Measurements from ENCODE around the gene SELENOP.
"Not testable (repeated sequence)": the region's sequence is repeated elsewhere in the genome, so short reads cannot be mapped to it uniquely, and the experiment has no call there.

Gene SELENOP

DNA sequence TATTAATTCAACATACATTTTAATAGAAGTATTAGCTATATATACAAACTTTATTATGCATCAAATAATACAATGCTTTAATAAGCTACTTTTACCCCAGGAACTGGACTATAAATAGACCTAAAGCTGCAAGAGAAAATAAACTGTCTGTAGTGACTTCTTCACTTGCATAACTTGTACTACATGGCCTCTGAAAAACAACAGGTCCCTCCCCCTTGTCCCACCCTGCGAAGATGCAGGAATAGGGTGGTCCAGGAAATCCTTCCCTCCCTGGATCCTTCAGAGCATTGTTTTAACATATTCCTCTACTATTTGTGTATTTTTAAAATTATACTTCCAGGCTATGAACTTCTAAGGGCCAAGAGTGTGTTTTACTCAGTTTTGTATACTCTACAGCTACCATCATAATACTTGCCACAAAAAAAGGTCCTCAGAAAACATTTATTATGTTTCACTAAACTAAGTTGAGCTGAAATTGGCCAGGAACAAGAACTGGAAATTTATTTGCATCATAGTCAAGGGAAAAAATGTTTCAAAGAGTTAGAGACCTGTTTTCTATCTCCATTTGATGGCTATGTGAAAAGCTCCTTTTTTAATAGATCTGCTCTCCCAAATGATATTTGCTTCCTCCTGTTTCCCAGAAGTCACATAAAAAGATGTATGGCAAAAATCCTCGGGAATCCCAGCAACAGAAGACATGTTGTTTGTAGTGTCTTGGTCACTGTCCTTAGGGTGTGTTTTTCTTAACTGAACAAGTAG is 15.2 kb upstream of the SELENOP start:
- DNase-seq (ENCODE audit: low read depth) = no peak

DNA sequence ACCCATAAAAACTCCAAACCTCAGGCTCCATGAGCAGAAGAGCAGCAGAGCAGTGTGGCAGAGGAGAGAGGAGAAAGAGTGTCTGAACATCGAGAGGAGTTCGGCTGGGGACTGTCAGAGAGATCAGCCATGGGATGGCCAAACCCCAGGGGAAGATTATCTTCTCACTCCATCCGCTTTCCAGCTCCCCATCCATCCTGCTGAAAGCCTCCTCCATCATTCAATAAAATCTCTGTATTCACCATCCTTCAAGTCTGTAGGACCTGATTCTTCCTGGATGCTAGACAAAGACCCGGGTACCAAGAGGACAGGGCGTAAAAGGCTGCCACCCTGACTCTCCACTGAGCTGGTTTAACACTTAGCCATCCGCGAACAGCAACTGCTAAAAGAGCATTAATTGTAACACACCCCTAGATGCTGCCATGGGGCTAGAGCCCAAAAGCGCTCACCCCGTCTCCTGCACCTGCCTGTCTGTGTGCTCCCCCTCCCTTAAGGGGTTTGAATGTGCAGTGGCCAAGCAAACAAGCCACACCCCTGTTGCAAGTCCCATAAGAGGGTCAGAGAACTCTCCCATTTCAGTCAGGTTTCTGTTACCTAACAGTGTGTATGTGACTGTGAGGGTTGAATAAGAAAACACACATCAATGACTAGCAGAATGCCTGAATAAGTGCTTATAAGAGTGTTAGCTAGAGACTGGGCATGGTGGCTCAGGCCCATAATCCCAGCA is 13.9 kb upstream of the SELENOP start:
- DNase-seq (ENCODE audit: low read depth) = no peak

DNA sequence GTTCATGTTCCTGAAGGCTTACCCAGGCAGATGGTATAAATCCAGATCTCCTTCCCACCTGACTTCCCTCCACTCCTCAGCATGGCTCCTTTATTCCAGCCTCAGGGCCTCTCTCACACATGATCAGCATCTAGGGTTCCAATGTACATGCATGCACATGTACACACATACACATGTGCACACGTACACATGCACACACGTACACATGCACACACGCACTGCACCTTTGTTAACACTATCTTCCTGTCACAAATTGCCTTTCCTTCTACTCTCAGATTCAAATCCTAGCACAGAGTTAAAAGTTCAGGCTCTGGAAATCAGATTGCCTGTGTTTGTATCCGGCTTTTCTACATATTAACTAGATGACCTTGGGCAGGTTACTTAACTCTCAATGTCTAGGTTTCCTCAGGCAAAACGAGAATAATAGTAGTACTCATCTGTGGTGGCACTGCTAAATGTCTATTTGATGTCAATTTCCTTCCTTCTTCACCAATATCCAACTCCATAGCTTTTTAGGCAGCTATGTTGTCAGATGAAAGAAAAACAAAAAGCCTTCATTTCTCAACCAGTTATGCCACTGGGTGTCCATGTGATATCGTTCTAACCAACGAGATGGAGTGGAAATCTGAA is 12.8 kb upstream of the SELENOP start:
- no peak for DNase-seq (ENCODE audit: low read depth)

DNA sequence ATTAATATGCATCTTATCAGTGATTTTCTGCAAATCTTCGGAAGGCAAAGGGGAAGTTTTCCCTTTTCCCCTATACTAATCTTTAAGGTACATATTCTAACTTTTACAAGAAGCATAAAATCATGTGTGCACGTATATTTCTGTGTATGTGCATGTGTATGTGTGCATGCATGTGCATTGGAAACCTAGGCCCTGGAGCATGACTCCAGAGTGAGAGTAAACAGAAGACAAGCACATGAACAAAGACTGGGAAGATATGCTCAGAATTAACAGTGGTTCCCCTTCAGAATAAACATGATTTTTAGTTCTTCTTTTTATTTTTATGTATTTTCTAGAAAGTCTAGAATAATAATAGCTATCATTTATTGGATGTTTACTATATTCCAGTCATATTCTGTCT is 10.9 kb upstream of the SELENOP start:
- no peak for DNase-seq (ENCODE audit: low read depth)

DNA sequence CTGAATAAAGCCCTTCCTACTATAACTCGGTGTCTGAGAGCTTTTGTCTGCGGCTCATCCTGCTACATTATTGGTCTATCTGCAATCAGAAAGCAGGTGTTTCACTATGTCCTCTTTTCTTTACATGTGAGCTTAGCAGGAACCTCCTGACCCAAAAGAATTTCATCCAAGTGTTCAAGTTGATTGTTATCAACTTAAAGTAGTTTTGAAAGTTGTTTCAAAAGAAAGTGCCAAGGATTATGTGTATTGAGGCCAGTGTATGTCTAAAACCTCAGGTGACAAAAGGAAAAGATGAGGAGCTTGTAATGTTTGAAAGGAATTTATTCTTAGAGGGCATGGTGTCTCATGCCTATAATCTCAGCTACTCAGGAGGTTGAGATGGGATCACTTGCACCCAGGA is 8.1 kb upstream of the SELENOP start:
- no peak for DNase-seq (ENCODE audit: low read depth)

DNA sequence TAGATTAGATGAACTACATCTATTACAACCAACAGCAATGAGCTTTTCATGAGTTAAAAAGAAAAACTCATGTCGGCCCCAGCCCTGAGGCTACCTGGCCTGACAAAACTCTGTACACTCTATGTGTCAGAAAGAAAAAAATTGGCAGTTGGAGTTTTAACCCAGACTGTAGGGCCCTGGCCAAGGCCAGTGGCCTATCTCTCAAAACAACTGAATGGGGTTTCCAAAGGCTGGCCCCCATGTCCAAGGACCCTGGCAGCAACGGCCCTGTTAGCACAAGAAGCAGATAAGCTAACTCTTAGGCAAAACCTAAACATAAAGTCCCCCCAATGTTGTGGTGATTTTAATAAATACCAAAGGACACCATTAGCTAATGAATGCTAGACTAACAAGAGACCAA is 4.9 kb upstream of the SELENOP start:
- DNase-seq (ENCODE audit: low read depth) = not testable (repeated sequence)

DNA sequence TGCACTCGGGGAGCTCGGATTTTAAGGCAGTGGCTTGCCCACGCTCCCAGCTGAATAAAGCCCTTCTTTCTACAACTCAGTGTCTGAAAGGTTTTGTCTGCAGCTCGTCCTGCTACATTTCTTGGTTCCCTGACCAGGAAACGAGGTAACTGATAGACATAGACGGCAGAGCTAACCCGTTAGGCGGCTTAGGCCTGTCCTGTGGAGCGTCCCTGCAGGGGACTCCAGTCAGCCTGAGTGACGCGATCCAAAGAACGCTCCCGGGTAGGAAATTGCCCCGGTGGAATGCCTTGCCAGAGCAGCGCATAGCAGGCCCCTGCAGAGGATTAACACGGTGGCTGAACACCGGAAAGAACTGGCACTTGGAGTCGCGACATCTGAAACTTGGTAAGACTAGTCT is 1.8 kb upstream of the SELENOP start:
- DNase-seq (ENCODE audit: low read depth) = no peak

DNA sequence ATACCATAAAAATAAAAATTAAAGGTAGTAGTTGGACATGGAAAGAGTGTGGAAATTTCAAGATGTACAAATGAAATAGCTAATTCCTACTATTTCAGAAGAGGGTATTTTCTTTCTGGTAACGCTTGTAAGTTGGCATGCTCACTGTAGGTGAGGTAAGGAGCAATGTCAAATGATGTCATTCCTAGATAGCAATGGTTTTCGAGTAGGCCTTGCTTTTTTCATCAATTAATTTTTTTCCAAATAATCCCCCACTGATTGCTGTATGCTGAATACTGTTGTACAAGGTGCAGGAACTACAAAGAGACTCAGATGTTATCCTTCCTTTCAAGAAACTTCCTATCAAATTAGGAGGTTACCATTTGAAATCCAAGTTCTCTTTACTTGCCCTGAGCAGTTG is 928 bp upstream of the SELENOP start:
- no peak for DNase-seq (ENCODE audit: low read depth)

DNA sequence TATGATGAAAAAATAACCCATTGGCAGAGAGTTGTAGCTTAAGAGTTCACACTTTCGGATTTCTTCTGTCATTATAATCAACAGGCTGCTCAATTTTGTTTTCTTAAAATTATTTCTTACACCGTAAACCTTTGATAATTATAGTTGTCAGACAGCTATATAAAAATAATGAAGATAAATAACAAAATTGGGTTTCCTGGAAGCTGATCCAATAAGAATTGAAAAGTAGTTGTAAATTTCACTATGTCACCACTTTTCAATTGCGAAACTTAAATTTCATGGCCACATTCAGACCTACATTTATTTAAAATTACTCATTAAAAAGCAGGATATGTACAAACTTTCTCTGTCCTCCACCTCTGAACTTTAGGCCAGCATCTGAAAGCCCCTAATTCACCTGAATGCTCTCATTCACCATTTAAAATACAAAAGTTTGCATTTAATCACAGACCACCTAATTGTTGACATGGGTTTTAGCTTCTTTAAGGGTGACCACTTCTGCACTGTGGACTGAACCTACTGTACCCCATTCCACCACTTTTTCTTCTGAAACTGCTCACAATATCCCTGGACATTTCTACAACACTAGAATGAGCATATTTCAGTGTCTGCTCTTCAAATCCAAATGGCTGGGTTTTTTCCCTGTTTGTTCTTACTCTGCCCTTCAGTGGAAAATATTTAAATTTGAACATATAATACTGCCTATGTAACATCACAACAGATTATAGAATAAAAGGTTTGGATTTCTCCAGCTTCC is 680 bp downstream of the SELENOP start:
- DNase-seq (ENCODE audit: low read depth) = no peak

DNA sequence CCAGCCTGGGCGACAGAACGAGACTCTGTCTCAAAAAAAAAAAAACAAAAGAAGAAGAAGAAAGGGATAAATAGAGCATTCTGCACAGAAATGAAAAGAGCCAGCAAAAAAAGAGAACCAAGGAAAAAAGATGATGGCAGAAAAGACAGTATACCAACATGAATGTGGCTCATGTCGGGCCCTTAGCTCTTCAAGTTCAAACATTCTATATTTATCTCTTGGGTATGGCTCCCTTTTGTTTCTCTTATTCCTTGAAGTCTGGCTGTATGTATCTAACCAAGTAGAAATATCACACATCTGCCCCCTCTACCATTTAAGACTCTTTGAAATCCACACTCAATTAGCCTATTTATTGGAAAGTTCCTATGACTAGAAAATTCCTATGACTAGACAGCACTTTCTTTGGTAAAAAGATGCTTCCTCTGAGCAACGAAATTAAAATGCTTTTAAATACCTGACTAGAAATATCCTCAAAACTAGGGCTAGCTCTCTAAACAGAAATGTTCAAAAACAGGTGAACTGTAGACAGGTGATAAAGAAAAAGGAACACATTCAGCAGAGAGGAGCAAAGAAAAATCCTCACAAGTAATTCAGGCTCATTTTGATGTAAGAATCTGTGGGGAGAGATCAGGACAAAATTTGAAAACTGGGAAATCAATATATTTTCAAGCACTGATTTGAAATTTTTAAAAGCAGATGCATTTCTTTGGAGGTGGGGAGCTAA is 2.6 kb downstream of the SELENOP start:
- no peak for DNase-seq (ENCODE audit: low read depth)

DNA sequence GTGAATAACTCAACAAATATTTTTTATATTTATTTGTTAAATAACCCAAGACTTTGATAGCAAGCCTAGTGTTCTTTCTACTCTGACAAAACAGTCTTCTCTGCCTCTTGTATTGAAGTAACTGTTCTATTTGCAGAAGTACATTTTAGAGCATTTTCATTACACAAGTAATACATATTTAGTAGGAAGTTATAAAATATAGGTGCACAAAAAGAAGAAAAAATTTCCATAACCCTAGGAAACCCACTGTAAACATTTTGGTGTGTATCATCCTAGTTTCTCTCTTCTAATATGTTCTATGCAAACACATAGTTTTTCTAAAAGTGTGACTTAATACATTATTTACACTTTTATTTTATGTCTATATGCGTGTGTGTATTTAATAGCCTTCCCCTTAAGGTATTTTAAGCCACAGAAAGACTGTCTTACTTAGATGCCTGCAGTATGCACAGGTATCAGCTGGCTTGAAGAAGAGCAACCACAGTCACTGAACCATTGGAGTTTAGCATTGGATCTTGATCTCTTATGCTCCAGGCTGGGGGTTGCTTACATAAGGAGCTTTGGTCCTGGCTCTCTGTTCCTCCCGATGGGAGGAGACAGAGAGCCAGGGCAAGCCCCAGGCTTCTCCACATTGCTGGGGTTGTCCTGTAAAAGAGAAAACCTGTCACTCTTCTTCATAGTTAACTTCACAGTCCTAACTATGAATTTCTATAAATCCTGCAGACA is 3.8 kb downstream of the SELENOP start:
- no peak for DNase-seq (ENCODE audit: low read depth)

DNA sequence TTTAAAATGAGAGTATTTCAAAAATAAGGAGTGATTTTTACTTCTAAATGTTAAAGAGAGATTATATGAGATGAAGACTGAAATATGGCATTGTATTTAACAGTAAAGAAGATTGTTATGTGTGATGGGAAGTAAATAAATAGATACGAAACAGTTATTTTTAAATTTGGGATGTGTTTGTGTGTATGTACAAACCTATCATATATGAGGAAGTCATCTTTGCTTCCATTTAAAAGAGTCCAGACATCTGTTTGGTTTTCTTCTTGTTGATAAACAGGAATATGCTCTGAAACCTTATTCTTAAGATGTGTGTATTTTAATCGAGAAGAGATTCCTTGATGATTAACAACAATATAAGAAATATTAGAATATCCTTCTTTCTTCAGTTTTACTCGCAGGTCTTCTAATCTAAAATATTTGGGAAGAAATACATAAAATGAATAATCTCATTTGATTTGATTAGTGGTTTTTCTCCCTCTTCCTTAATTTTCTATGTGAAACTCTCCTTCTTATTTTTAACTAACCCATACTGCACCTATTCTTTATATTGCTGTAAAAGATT is 4.9 kb downstream of the SELENOP start:
- DNase-seq (ENCODE audit: low read depth) = no peak

DNA sequence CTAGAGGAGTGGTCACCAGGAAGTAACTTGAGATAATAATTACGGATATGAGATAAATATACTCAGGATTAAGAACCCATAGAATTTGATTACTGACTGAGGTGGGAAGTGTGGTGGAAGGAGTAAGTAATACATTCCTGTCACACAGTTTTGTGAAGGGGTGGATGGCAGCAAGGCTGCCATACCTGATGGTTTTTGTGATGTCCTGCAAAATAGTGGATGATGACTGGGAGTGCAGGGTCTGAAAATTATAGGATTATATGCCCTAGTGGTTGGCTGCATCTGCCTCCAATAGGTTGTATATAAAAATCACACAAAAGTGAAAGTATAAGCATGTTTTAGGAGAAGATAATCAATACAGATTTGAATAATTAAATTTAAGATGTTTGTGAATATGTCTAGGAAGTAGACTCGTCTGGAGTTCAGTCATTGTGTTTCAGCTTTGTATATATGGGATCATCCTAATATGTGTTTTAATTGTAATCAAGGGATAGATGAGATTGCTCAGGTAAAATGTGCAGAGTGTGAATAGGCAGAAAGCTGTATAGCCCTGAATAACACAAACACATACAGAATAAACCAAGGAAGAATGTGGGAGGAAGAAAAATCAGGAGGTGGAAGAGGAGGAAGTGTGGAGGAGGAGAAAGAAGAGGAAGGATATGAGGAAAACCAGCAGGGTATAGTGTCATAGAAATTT is 5.5 kb downstream of the SELENOP start:
- DNase-seq (ENCODE audit: low read depth) = no peak

DNA sequence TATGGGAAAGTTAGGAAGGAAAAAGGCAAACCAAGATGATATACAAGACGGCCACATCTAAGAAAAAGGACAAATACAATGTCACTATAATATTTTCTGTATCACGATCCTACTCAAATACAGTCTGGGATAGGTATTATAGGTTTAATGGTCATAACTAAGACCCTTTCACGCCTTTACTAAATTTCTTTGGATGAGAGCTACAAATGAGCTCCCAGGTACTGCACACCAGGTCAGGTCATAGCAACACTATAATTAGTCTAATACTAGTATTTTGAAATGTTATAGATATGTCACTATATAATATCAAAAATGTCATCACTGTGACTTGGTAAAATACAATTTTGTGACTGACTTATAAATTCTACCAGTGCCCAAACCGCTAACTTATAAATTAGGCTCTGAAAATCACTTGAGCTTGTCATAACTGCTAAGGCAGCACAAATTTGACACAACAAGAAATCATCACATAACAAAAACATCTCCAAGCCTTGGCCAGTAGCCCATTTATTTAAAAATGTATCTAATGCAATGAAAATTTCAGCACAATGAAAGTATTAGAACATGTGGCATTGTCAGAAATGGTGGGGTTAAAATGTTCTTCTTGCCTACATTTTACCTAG is 6.9 kb downstream of the SELENOP start:
- DNase-seq (ENCODE audit: low read depth) = no peak

DNA sequence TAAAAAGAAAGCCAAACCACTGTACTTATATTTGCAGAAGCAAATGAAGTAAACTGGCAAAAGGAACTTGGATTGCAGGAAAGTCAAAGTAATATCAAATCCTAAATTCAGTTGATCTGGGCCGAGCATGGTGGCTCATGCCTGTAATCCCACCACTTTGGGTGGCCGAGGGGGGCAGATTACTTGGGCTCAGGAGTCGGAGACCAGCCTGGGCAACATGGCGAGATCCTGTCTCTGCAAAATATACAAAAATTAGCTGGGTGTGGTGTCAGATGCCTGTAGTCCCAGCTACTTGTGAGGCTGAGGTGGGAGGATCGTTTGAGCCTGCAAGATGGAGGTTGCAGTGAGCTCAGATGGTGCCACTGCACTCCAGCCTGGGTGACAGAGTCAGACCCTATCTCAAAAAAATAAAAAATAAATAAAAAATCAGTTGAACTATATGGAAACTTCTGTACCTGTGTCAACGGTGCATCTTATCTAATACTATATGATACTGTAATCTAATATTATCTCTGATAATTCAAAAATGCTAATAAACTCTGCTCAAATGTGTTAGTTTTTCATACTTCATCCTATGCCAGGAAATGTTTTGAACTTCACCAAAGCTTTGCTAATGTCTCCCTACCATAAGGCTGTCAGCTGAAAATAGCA is 10.1 kb downstream of the SELENOP start:
- DNase-seq (ENCODE audit: low read depth) = no peak

DNA sequence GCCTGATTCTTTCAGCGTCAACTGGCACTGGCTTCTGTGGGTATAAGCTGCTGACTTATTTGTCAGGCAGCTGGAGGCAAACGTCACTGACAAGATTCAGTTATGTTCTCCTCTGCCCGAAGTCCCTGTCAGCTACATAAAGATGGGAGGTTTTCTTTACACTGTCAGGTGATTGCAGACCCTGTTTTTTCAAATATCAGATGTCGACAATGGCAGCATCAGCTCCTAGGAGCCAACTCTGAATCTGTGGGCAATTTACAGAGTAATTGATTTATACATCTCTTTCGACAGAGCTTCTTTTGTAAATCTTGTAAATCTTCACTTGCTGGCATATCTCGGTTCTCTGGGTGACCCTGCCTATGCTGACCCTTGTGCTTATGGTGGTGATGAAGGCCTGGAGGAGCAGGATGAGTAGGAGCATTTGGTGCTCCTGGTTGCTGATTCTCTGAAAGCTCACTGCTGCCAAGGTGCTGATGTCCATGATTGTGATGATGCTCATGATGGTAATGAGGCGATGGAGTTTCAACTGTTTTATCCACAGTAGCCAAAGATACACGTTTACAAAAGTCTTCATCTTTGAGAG is 10.9 kb downstream of the SELENOP start:
- no peak for DNase-seq (ENCODE audit: low read depth)

DNA sequence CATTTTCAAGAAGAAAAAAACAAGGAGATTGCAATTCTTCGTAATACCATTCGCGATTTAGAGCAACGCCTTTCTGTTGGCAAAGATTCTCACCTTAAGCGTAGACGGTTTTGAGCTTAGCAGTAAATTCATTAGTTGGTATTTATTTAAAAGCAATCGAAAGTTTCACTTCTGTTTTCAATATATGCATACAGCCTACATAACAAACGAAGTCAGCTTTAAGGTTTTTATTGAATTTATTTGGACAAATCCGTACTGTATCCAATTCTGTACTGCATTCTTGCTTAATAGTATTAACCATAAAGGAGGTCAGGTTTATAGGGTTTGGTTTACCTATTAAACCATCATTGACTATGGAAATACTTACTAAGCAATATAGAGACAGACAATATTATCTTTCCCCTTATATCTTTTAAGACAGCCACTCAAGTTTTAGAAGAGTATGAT is 12.0 kb downstream of the SELENOP start:
- DNase-seq (ENCODE audit: low read depth) = no peak

DNA sequence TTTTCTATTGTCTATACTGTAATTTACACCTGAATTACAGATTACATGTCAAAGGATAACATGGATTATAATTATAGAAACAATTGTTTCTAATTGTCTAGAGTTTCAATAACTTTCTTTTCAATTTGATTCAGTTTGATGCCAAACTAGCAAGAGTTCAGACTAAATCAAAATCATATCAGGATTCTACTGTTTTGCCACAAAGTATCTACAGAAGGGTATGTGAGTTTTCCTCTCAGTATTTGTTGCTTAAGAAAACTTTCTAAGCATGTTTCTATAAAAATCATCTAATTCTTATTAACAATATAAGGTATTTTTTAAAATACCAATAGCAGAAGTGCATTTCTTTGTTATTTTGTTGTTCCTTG is 12.5 kb downstream of the SELENOP start:
- DNase-seq (ENCODE audit: low read depth) = no peak

Measured in HS-27A (cell line).